GM12878 (cell line): Measurements from ENCODE around the gene SLC1A1. TPM values are rescaled to one million over a fixed set of nuclear protein-coding genes. Genes with fewer than 3 reads are reported as not detected.

ENCODE experiments used
- ATAC-seq: fragments of 200-7000 bp; cut with Tn5 transposase; 3 replicates; pipeline ENCODE4 v1.9.1; 2020; ENCODE audit warnings: mild to moderate bottlenecking, moderate library complexity
- BruUV-seq: library from RNA; stranded (reverse); fragments of 400-500 nt; replicated peaks from 2 replicates; lab custom pipeline; 2021; lab: Mats Ljungman, UMichigan
- CTCF ChIA-PET: fragments of 300-600 bp; sonication (Branson Sonifier 250); formaldehyde crosslinking; extraction: SDS; loops from one replicate; lab custom pipeline; 2021; ENCODE audit warnings: inconsistent platforms; lab: Yijun Ruan, JAX
- POLR2A ChIA-PET: fragments of 350-600 bp; formaldehyde crosslinking; extraction: SDS; loops from one replicate; lab custom pipeline; 2021; ENCODE audit warnings: inconsistent platforms; lab: Charles Lee
- RAD21 ChIA-PET: fragments of 300-600 bp; sonication (Branson Sonifier 250); formaldehyde crosslinking; loops from one replicate; lab custom pipeline; 2023; ENCODE audit warnings: antibody characterized with exemption; ENCODE audit not compliant: unreplicated experiment; lab: Charles Lee
- SMC1A ChIA-PET: fragments of 300-600 bp; sonication (Branson Sonifier 250); formaldehyde crosslinking; loops from one replicate; lab custom pipeline; 2023; ENCODE audit not compliant: unreplicated experiment, uncharacterized antibody; lab: Charles Lee
- DNase-seq: peaks from one replicate; pipeline ENCODE4 v3.0.0-alpha.2; 2011; ENCODE audit warnings: low read depth, low spot score
- FAIRE-seq: peaks from 3 replicates; lab custom pipeline; 2011; peaks lifted over from hg19 to GRCh38; lab: Jason Lieb, UNC
- H2AFZ ChIP-seq: 2 replicates; pipeline ENCODE4 v1.6.0; 2011; ENCODE audit warnings: low read depth, low read length, control low read depth; ENCODE audit not compliant: control insufficient read depth
- H3K27ac ChIP-seq: 2 replicates; pipeline ENCODE4 v1.5.1; 2011; ENCODE audit warnings: control low read depth; ENCODE audit not compliant: control insufficient read depth, insufficient read depth
- H3K27me3 ChIP-seq, 2 experiments: replicated peaks in 1 of 2; 2 replicates each; pipeline versions ENCODE4 v1.6.0 to v1.6.1; 2011; ENCODE audit warnings: low read length in 1 of 2; ENCODE audit not compliant: control insufficient read depth in 2 of 2, insufficient read depth in 2 of 2
- H3K36me3 ChIP-seq, 2 experiments: 2 replicates each; pipeline ENCODE4 v1.5.1; 2011; ENCODE audit warnings: low read length in 1 of 2; ENCODE audit not compliant: control insufficient read depth in 2 of 2, insufficient read depth in 2 of 2
- H3K4me1 ChIP-seq: 2 replicates; pipeline ENCODE4 v1.6.1; 2011; ENCODE audit warnings: mild to moderate bottlenecking, low read length, moderate library complexity, mixed read lengths; ENCODE audit not compliant: control insufficient read depth, insufficient read depth
- H3K4me2 ChIP-seq: 2 replicates; pipeline ENCODE4 v1.6.0; 2011; ENCODE audit warnings: control low read depth; ENCODE audit not compliant: control insufficient read depth, insufficient read depth
- H3K4me3 ChIP-seq: fragments of 200-600 bp; sonication (generic); 2 replicates; pipeline ENCODE4 v1.5.1; 2016
- H3K79me2 ChIP-seq: 2 replicates; pipeline ENCODE4 v1.6.0; 2011; ENCODE audit warnings: low read length; ENCODE audit not compliant: control insufficient read depth, insufficient read depth
- H3K9ac ChIP-seq: 2 replicates; pipeline ENCODE4 v1.8.0; 2011; ENCODE audit warnings: low read length, control low read depth, mixed read lengths; ENCODE audit not compliant: control insufficient read depth, insufficient read depth
- H3K9me3 ChIP-seq: replicated peaks from 3 replicates; pipeline ENCODE4 v1.5.1; 2011; ENCODE audit warnings: mild to moderate bottlenecking, low read length; ENCODE audit not compliant: control insufficient read depth, insufficient read depth
- H4K20me1 ChIP-seq: 2 replicates; pipeline ENCODE4 v1.6.0; 2011; ENCODE audit not compliant: control insufficient read depth, insufficient read depth
- ATF7 ChIP-seq: fragments of 450-650 bp; IDR thresholded peaks from 2 replicates; pipeline ENCODE4 v1.6.1; 2016; ENCODE audit warnings: low read depth, mild to moderate bottlenecking
- BHLHE40 ChIP-seq, 2 experiments: fragments of 450-650 bp in 1 of 2; IDR thresholded peaks; 2 replicates each; pipeline ENCODE4 v1.6.1; 2011 to 2017; ENCODE audit warnings: low read depth in 2 of 2, borderline replicate concordance in 1 of 2, improper control_type of control experiment in 1 of 2, low read length in 1 of 2, mild to moderate bottlenecking in 1 of 2
- CREM ChIP-seq: IDR thresholded peaks from 2 replicates; pipeline ENCODE4 v1.6.1; 2014; ENCODE audit warnings: antibody characterized with exemption, low read depth
- MEF2A ChIP-seq: IDR thresholded peaks from 2 replicates; pipeline ENCODE4 v1.6.1; 2011; ENCODE audit warnings: low read depth, mild to moderate bottlenecking, low read length, moderate library complexity; ENCODE audit not compliant: insufficient read depth
- RFX5 ChIP-seq: IDR thresholded peaks from 2 replicates; pipeline ENCODE4 v1.6.1; 2011; ENCODE audit warnings: low read depth, low read length, improper control_type of control experiment
- WGBS: methylation state at CpG from one replicate; pipeline ENCODE4 v1.1.6; 2016; ENCODE audit warnings: low lambda C conversion rate; ENCODE audit not compliant: insufficient replicate concordance, insufficient coverage; ENCODE audit errors: missing lambda C conversion rate; 5-methylcytosine and 5-hydroxymethylcytosine counted together
- in situ Hi-C: fragments of 300-500 bp; cut with MboI; formaldehyde crosslinking; loops from 9 replicates; pipeline ENCODE4 v1.14.3; 2018; ENCODE audit warnings: mixed read lengths
- intact Hi-C: fragments of 100-400 bp; cut with micrococcal nuclease; formaldehyde crosslinking; loops from one replicate; pipeline ENCODE4 v1.14.2; 2022; ENCODE audit not compliant: unreplicated experiment
- polyA plus RNA-seq, 11 experiments: library from polyadenylated mRNA; depleted of rRNA in 4 of 11; unstranded in 6 of 11; stranded (reverse) in 5 of 11; fragments of >200 nt; fragmentation: Nextera tagmentation in 4 of 11; fragmentation: Illumina TruSeq in 1 of 11; extraction: Ambion mirVana in 4 of 11; extraction: Trizol in 1 of 11; gene quantifications; 1 replicate in 1 of 11; 2 replicates in 10 of 11; pipeline versions ENCODE4 v1.2.1 to v1.2.3, GENCODE V29; 2011 to 2016; ENCODE audit warnings: inconsistent platforms in 2 of 11, missing spikeins in 2 of 11, low read depth in 1 of 11
- total RNA-seq, 4 experiments: library from RNA; depleted of rRNA in 3 of 4; stranded (reverse); fragments of >200 nt in 3 of 4; fragmentation: Illumina TruSeq in 1 of 4; extraction: Trizol in 1 of 4; gene quantifications; 2 replicates each; pipeline versions ENCODE4 v1.2.1 to v1.2.3, GENCODE V29; 2013 to 2021
- TF ChIP-seq, protein P1 (sequence below): fragments of 450-650 bp; IDR thresholded peaks from 2 replicates; pipeline ENCODE4 v1.6.1; 2018; ENCODE audit warnings: mild to moderate bottlenecking, low read depth, moderate library complexity; ENCODE audit not compliant: partially characterized antibody
- TF ChIP-seq, protein P2 (sequence below): fragments of 450-650 bp; IDR thresholded peaks from 2 replicates; pipeline ENCODE4 v1.6.1; 2016; ENCODE audit warnings: mild to moderate bottlenecking, moderate library complexity, borderline replicate concordance
- TF ChIP-seq, protein P3 (sequence below): IDR thresholded peaks from 2 replicates; pipeline ENCODE4 v1.6.1; 2012; ENCODE audit warnings: low read length, inconsistent platforms

SLC1A1 gene
- total and polyA plus RNA-seq, 10 of the 15 experiments (the other 5 are each of a cell fraction or from before 2014, with no cell fraction given): 4.2 to 24.9 (median 18.3) TPM

DNA sequence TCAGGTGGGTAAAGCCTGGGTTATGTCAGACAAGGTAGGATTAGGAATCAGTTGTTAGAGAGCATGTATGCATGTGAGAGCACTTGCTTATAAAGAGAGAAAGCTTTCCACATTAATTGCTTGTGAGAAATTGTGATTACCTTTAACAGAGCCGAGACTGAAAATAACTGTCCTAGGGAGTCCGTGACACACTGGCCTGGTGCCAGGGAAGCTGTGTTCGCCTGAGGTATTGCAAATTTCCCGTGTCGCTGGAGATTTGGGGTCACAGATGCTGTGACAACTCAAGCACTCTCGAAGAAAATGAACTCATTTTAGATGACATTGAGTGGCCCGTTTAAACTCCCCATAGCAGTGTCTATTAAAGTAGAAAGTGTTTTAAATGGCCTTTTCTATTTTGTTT, 9.6 kb downstream of the SLC1A1 start:
- H3K36me3 ChIP-seq: no peaks in the 10 kb centered on the region; a peak in 2 of 4 replicates
- intact Hi-C loops (no loop called here), in situ Hi-C loops (no loop called here)
- no peak overlapping the region for H3K9ac ChIP-seq
- DNase-seq (no peak), ATAC-seq (no peak), FAIRE-seq (no peak)
- no peaks in the 10 kb centered on the region for H3K9me3 ChIP-seq
- no peak overlapping the region for H2AFZ ChIP-seq
- peaks cover 55% of the 10 kb centered on the region for H3K79me2 ChIP-seq
- TF ChIP-seq MEF2A (no peak), ATF7 (no peak), RFX5 (no peak)
- POLR2A ChIA-PET: no interaction called here
- 69% methylated on average over 7 of the region's 7 CpGs for WGBS
- no peak overlapping the region for H3K27ac ChIP-seq
- RAD21 ChIA-PET: no interaction called here
- H3K4me3 ChIP-seq: no peak overlapping the region
- no peaks in the 10 kb centered on the region for H4K20me1 ChIP-seq
- H3K4me1 ChIP-seq: peaks cover 4% of the 10 kb centered on the region
- no peak overlapping the region for H3K4me2 ChIP-seq
- SMC1A ChIA-PET: interaction anchor here (0.7 to 1.3 kb wide), 2 partner anchors 9 to 36 kb away, joined by 3 to 4 read pairs; no protein-coding TSS in a partner anchor
- CTCF ChIA-PET: interaction anchor here (1.1 kb wide), 1 partner anchor 16 kb away, joined by 4 read pairs; no protein-coding TSS in a partner anchor
- no peaks in the 10 kb centered on the region for H3K27me3 ChIP-seq
- BruUV-seq: no TSS peak

DNA sequence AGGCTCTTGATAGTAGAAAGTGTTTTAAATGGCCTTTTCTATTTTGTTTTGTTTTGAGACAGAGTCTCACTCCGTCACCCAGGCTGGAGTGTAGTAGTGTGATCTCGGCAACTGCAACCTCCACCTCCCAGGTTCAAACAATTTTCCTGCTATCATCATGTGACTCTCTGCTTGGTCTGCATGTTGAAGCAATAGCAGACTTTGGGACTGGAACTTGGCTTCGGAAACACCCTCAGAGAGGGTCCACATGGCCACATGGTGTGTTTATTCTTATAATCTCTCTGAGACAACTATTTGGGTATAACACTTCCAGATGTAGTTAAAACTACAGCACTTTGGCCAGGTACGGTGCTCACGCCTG, 10.9 kb downstream of the SLC1A1 start:
- H3K9ac ChIP-seq: no peak overlapping the region
- 99% methylated on average over 5 of the region's 5 CpGs for WGBS
- BruUV-seq: no TSS peak
- in situ Hi-C loops (no loop called here), intact Hi-C loops (no loop called here)
- no peaks in the 10 kb centered on the region; a peak in 2 of 4 replicates for H3K36me3 ChIP-seq
- H3K27ac ChIP-seq: no peak overlapping the region
- FAIRE-seq: no peak
- no peaks in the 10 kb centered on the region for H4K20me1 ChIP-seq
- ChIA-PET POLR2A (interaction anchor here (0.6 kb wide), 1 partner anchor 8 kb away, joined by 3 read pairs; no protein-coding TSS in a partner anchor), SMC1A (interaction anchor here (1.2 kb wide), 1 partner anchor 10 kb away, joined by 3 read pairs; no protein-coding TSS in a partner anchor), CTCF (interaction anchor here (0.6 kb wide), 1 partner anchor 1283 kb away, joined by 3 read pairs; no protein-coding TSS in a partner anchor), RAD21 (no interaction called here)
- no peak overlapping the region for H3K4me3 ChIP-seq
- no peaks in the 10 kb centered on the region for H3K27me3 ChIP-seq
- H3K9me3 ChIP-seq: no peaks in the 10 kb centered on the region
- H3K4me1 ChIP-seq: no peaks in the 10 kb centered on the region; the same call in 1 of the 2 replicates
- no peak for DNase-seq
- no peak overlapping the region for H2AFZ ChIP-seq
- peaks cover 44% of the 10 kb centered on the region for H3K79me2 ChIP-seq
- ATAC-seq: no peak
- no peak overlapping the region for H3K4me2 ChIP-seq
- TF ChIP-seq BHLHE40 (IDR thresholded peaks at IDR 0.05; ENCODE audit: borderline replicate concordance in 1 of 2, low read depth in 2 of 2, low read length in 1 of 2) (no peak), CREM (no peak)
- TF ChIP-seq, protein P1, sequence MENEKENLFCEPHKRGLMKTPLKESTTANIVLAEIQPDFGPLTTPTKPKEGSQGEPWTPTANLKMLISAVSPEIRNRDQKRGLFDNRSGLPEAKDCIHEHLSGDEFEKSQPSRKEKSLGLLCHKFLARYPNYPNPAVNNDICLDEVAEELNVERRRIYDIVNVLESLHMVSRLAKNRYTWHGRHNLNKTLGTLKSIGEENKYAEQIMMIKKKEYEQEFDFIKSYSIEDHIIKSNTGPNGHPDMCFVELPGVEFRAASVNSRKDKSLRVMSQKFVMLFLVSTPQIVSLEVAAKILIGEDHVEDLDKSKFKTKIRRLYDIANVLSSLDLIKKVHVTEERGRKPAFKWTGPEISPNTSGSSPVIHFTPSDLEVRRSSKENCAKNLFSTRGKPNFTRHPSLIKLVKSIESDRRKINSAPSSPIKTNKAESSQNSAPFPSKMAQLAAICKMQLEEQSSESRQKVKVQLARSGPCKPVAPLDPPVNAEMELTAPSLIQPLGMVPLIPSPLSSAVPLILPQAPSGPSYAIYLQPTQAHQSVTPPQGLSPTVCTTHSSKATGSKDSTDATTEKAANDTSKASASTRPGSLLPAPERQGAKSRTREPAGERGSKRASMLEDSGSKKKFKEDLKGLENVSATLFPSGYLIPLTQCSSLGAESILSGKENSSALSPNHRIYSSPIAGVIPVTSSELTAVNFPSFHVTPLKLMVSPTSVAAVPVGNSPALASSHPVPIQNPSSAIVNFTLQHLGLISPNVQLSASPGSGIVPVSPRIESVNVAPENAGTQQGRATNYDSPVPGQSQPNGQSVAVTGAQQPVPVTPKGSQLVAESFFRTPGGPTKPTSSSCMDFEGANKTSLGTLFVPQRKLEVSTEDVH: no peak
- TF ChIP-seq, protein P2, sequence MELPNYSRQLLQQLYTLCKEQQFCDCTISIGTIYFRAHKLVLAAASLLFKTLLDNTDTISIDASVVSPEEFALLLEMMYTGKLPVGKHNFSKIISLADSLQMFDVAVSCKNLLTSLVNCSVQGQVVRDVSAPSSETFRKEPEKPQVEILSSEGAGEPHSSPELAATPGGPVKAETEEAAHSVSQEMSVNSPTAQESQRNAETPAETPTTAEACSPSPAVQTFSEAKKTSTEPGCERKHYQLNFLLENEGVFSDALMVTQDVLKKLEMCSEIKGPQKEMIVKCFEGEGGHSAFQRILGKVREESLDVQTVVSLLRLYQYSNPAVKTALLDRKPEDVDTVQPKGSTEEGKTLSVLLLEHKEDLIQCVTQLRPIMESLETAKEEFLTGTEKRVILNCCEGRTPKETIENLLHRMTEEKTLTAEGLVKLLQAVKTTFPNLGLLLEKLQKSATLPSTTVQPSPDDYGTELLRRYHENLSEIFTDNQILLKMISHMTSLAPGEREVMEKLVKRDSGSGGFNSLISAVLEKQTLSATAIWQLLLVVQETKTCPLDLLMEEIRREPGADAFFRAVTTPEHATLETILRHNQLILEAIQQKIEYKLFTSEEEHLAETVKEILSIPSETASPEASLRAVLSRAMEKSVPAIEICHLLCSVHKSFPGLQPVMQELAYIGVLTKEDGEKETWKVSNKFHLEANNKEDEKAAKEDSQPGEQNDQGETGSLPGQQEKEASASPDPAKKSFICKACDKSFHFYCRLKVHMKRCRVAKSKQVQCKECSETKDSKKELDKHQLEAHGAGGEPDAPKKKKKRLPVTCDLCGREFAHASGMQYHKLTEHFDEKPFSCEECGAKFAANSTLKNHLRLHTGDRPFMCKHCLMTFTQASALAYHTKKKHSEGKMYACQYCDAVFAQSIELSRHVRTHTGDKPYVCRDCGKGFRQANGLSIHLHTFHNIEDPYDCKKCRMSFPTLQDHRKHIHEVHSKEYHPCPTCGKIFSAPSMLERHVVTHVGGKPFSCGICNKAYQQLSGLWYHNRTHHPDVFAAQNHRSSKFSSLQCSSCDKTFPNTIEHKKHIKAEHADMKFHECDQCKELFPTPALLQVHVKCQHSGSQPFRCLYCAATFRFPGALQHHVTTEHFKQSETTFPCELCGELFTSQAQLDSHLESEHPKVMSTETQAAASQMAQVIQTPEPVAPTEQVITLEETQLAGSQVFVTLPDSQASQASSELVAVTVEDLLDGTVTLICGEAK: no peak
- TF ChIP-seq, protein P3, sequence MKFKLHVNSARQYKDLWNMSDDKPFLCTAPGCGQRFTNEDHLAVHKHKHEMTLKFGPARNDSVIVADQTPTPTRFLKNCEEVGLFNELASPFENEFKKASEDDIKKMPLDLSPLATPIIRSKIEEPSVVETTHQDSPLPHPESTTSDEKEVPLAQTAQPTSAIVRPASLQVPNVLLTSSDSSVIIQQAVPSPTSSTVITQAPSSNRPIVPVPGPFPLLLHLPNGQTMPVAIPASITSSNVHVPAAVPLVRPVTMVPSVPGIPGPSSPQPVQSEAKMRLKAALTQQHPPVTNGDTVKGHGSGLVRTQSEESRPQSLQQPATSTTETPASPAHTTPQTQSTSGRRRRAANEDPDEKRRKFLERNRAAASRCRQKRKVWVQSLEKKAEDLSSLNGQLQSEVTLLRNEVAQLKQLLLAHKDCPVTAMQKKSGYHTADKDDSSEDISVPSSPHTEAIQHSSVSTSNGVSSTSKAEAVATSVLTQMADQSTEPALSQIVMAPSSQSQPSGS: no peak
